K562 (cell line): ENCODE measurements around the gene DDIT3. TPM values are rescaled to one million over a fixed set of nuclear protein-coding genes. Genes with fewer than 3 reads are reported as not detected.

Source experiments
- ATAC-seq: fragments of 200-7000 bp; cut with Tn5 transposase; 3 replicates; pipeline ENCODE4 v1.9.1; 2020; ENCODE audit warnings: moderate library complexity
- BruUV-seq: library from RNA; stranded (reverse); fragments of 400-500 nt; replicated peaks from 2 replicates; lab custom pipeline; 2021; lab: Mats Ljungman, UMichigan
- CTCF ChIA-PET: fragments of 300-600 bp; formaldehyde crosslinking; extraction: SDS; loops from one replicate; lab custom pipeline; 2021; ENCODE audit warnings: low intra/inter-chr PET ratio; lab: Yijun Ruan, JAX
- POLR2A ChIA-PET: fragments of 300-600, 350-650 bp; sonication (Branson Sonifier 250); formaldehyde crosslinking; extraction: SDS; loops from one replicate; lab custom pipeline; 2021; ENCODE audit warnings: antibody characterized with exemption, inconsistent platforms; lab: Yijun Ruan, JAX
- DNase-seq, 4 experiments: peaks; one replicate each; pipeline versions ENCODE4 v3.0.0 to v3.0.0-alpha.2; 2011 to 2018; ENCODE audit warnings: low spot score in 3 of 4, mixed read lengths in 3 of 4; ENCODE audit errors: extremely low read depth in 1 of 4
- FAIRE-seq: peaks from 2 replicates; lab custom pipeline; 2011; peaks lifted over from hg19 to GRCh38; lab: Jason Lieb, UNC
- H2AFZ ChIP-seq: 2 replicates; pipeline ENCODE4 v1.6.0; 2011; ENCODE audit warnings: low read depth, low read length, control low read depth, inconsistent platforms
- H3K27ac ChIP-seq: fragments of 200-600 bp; 3 replicates; pipeline ENCODE4 v1.8.0; 2011; ENCODE audit warnings: low read depth, mild to moderate bottlenecking, control low read depth, inconsistent platforms, low read length, moderate library complexity, mixed read lengths; ENCODE audit errors: extremely low read depth
- H3K27me3 ChIP-seq, 2 experiments: fragments of 300-600 bp in 1 of 2; 2 replicates in 1 of 2; 3 replicates in 1 of 2; pipeline versions ENCODE4 v1.6.0 to v1.8.0; 2011; ENCODE audit warnings: inconsistent platforms in 2 of 2, low read length in 2 of 2, mild to moderate bottlenecking in 1 of 2, mixed read lengths in 1 of 2, moderate library complexity in 1 of 2; ENCODE audit not compliant: control insufficient read depth in 2 of 2, insufficient read depth in 2 of 2
- H3K36me3 ChIP-seq: fragments of 300-600 bp; 3 replicates; pipeline ENCODE4 v1.8.0; 2011; ENCODE audit warnings: mild to moderate bottlenecking, low read length, inconsistent platforms; ENCODE audit not compliant: control insufficient read depth, insufficient read depth
- H3K4me1 ChIP-seq, 2 experiments: fragments of 200-600 bp in 1 of 2; replicated peaks in 1 of 2; 2 replicates in 1 of 2; 3 replicates in 1 of 2; pipeline versions ENCODE4 v1.5.1 to v1.8.0; 2011; ENCODE audit warnings: inconsistent platforms in 2 of 2, low read length in 2 of 2, mild to moderate bottlenecking in 1 of 2, mixed read lengths in 1 of 2, moderate library complexity in 1 of 2; ENCODE audit not compliant: control insufficient read depth in 2 of 2, insufficient read depth in 2 of 2
- H3K4me2 ChIP-seq: 2 replicates; pipeline ENCODE4 v1.6.1; 2011; ENCODE audit warnings: low read length, control low read depth, inconsistent platforms, mixed read lengths; ENCODE audit not compliant: insufficient read depth
- H3K4me3 ChIP-seq: fragments of 200-600 bp; sonication (generic), shearing (Covaris generic); 2 replicates; pipeline ENCODE4 v1.5.1; 2016; ENCODE audit warnings: control low read depth, inconsistent platforms
- H3K79me2 ChIP-seq: fragments of 200-600 bp; 3 replicates; pipeline ENCODE4 v1.8.0; 2011; ENCODE audit warnings: low read length, inconsistent platforms; ENCODE audit not compliant: control insufficient read depth, insufficient read depth
- H3K9ac ChIP-seq, 2 experiments: 2 replicates each; pipeline versions ENCODE4 v1.6.0 to v1.6.1; 2011; ENCODE audit warnings: low read depth in 2 of 2, low read length in 2 of 2, control low read depth in 1 of 2, inconsistent platforms in 1 of 2, mild to moderate bottlenecking in 1 of 2, mixed read lengths in 1 of 2; ENCODE audit not compliant: insufficient read depth in 1 of 2
- H3K9me1 ChIP-seq: one replicate; pipeline ENCODE4 v1.6.0; 2011; ENCODE audit warnings: inconsistent platforms, mild to moderate bottlenecking, low read length, moderate library complexity; ENCODE audit not compliant: control insufficient read depth, insufficient read depth
- H3K9me3 ChIP-seq: replicated peaks from 2 replicates; pipeline ENCODE4 v1.5.1; 2011; ENCODE audit warnings: low read depth, low read length, inconsistent platforms; ENCODE audit not compliant: control insufficient read depth, insufficient read depth
- H4K20me1 ChIP-seq: replicated peaks from 2 replicates; pipeline ENCODE4 v1.6.1; 2011; ENCODE audit warnings: low read length, inconsistent platforms, mixed read lengths; ENCODE audit not compliant: control insufficient read depth, insufficient read depth
- ATF2 ChIP-seq: sonication (generic); formaldehyde crosslinking; IDR thresholded peaks from 2 replicates; pipeline ENCODE4 v1.8.1; 2022; ENCODE audit warnings: missing genetic modification reagents
- CCNT2 ChIP-seq: IDR thresholded peaks from 2 replicates; pipeline ENCODE4 v1.6.1; 2011; ENCODE audit warnings: borderline replicate concordance, low read depth, mild to moderate bottlenecking, moderate library complexity, mixed read lengths, low read length; ENCODE audit not compliant: insufficient read length; ENCODE audit errors: extremely low read depth
- ETV6 ChIP-seq, 3 experiments: fragments of 150-350 bp in 1 of 3; sonication (generic) in 1 of 3; formaldehyde crosslinking in 1 of 3; IDR thresholded peaks; 2 replicates each; pipeline versions ENCODE4 v1.6.1 to v1.8.0; 2014 to 2022; ENCODE audit warnings: borderline replicate concordance in 2 of 3, low read depth in 2 of 3, antibody characterized with exemption in 1 of 3, low read length in 1 of 3, mild to moderate bottlenecking in 1 of 3, missing genetic modification reagents in 1 of 3
- POLR2A ChIP-seq: fragments of 450-650 bp; conservative IDR thresholded peaks from 2 replicates; pipeline ENCODE4 v1.6.1; 2016
- POLR2H ChIP-seq: IDR thresholded peaks from 2 replicates; pipeline ENCODE4 v1.6.1; 2016; ENCODE audit warnings: missing genetic modification characterization, low read depth, mild to moderate bottlenecking, control low read depth, missing compliant biosample characterization, moderate library complexity
- RERE ChIP-seq: sonication (generic); formaldehyde crosslinking; IDR thresholded peaks from 2 replicates; pipeline ENCODE4 v1.8.0; 2023; ENCODE audit warnings: missing genetic modification reagents, mild to moderate bottlenecking, borderline replicate concordance
- TAF1 ChIP-seq: IDR thresholded peaks from 2 replicates; pipeline ENCODE4 v1.6.1; 2011; ENCODE audit warnings: mild to moderate bottlenecking, low read length, moderate library complexity; ENCODE audit not compliant: insufficient read depth, control insufficient read depth, severe bottlenecking; ENCODE audit errors: extremely low read depth
- ZBTB33 ChIP-seq: sonication (generic); formaldehyde crosslinking; IDR thresholded peaks from 2 replicates; pipeline ENCODE4 v1.8.1; 2023; ENCODE audit warnings: mild to moderate bottlenecking, missing genetic modification reagents
- ZNF217 ChIP-seq: sonication (generic); formaldehyde crosslinking; IDR thresholded peaks from 2 replicates; pipeline ENCODE4 v1.8.0; 2022; ENCODE audit warnings: mild to moderate bottlenecking, missing genetic modification reagents
- ZNF347 ChIP-seq: fragments of 450-650 bp; formaldehyde crosslinking; IDR thresholded peaks from 2 replicates; pipeline ENCODE4 v1.4.0; 2020; ENCODE audit warnings: low read depth, mild to moderate bottlenecking, moderate library complexity
- ZNF583 ChIP-seq: fragments of 250-450 bp; sonication (Bioruptor Pico); IDR thresholded peaks from 2 replicates; pipeline ENCODE4 v1.4.0; 2020
- ZNF696 ChIP-seq: fragments of 250-450 bp; sonication (Bioruptor Pico); conservative IDR thresholded peaks from 2 replicates; pipeline ENCODE4 v1.4.0; 2020; ENCODE audit warnings: mild to moderate bottlenecking, moderate library complexity
- WGBS: fragments of 100-300 bp; shearing (Covaris generic); methylation state at CpG from one replicate; pipeline ENCODE4 v1.1.6; 2016; ENCODE audit warnings: low coverage, mixed read lengths; ENCODE audit not compliant: insufficient coverage; ENCODE audit errors: missing lambda C conversion rate; 5-methylcytosine and 5-hydroxymethylcytosine counted together
- in situ Hi-C: fragments of 300-500 bp; cut with MboI; formaldehyde crosslinking; loops from 4 replicates; pipeline ENCODE4 v1.15.0; 2018; ENCODE audit warnings: inconsistent platforms, mixed read lengths
- intact Hi-C: fragments of 100-400 bp; cut with micrococcal nuclease; formaldehyde crosslinking; loops from 2 replicates; pipeline ENCODE4 v1.14.2; 2022
- polyA plus RNA-seq, 8 experiments: library from polyadenylated mRNA; depleted of rRNA in 4 of 8; stranded (reverse) in 5 of 8; unstranded in 3 of 8; fragments of >200 nt; fragmentation: Nextera tagmentation in 2 of 8; fragmentation: Illumina TruSeq in 1 of 8; extraction: Ambion mirVana in 2 of 8; extraction: Trizol in 1 of 8; gene quantifications; 2 replicates each; pipeline versions ENCODE4 v1.2.1 to v1.2.3, GENCODE V29; 2011 to 2014; ENCODE audit warnings: inconsistent platforms in 1 of 8, missing spikeins in 1 of 8
- total RNA-seq, 7 experiments: library from RNA; depleted of rRNA in 6 of 7; stranded (reverse); fragments of >200 nt in 6 of 7; fragmentation: Illumina TruSeq in 2 of 7; extraction: Trizol in 2 of 7; gene quantifications; 2 replicates each; pipeline versions ENCODE4 v1.2.1 to v1.2.3, GENCODE V29; 2011 to 2021; ENCODE audit warnings: low replicate concordance in 1 of 7

DDIT3 gene
- total and polyA plus RNA-seq, 9 of the 15 experiments (the other 6 are each of a cell fraction or from before 2014, with no cell fraction given): 59.1 to 272 (median 89.9) TPM

GRCh38 chr12:57512665-57513064 lies 7.6 kb downstream of the DDIT3 start:
- 84% methylated on average over 6 of the region's 6 CpGs for WGBS
- Histone ChIP-seq H3K9me1 (peaks cover 7% of the 10 kb centered on the region), H3K27ac (no peak overlapping the region), H3K27me3 (no peaks in the 10 kb centered on the region), H3K9me3 (no peaks in the 10 kb centered on the region), H3K79me2 (peaks cover 14% of the 10 kb centered on the region), H3K36me3 (peaks cover 80% of the 10 kb centered on the region), H4K20me1 (peaks cover 26% of the 10 kb centered on the region), H2AFZ (no peak overlapping the region), H3K4me1 (peaks cover 0 to 11% of the 10 kb centered on the region in 2 experiments; a peak in 4 of 5 replicates), H3K4me2 (no peak overlapping the region), H3K4me3 (no peak overlapping the region), H3K9ac (no peak overlapping the region)
- no TSS peak for BruUV-seq
- ATAC-seq (no peak), DNase-seq (no peak), FAIRE-seq (no peak)
- POLR2A ChIA-PET: interaction anchor here (0.6 to 10.1 kb wide), 4 partner anchors 9 to 238 kb away, joined by 3 to 184 read pairs (median 3); partner anchors contain the start of gene DCTN2
- in situ Hi-C loops (no loop called here), intact Hi-C loops (no loop called here)
- CTCF ChIA-PET: no interaction called here
- TF ChIP-seq ZBTB33 (CRISPR knock-in tag): no peak
- TF ChIP-seq CCNT2: no peak
- TF ChIP-seq ZNF583 (CRISPR knock-in tag): no peak
- 0 out of 2 replicates have a peak, but pooled peaks have one; percentile 33 for TF ChIP-seq POLR2A
- no peak for TF ChIP-seq TAF1
- no peak for TF ChIP-seq ZNF347 (CRISPR knock-in tag)
- TF ChIP-seq RERE: no peak
- no peak for TF ChIP-seq ETV6 (IDR thresholded peaks at IDR 0.05; ENCODE audit: borderline replicate concordance in 1 of 2, low read depth in 2 of 2, low read length in 1 of 2)
- TF ChIP-seq ETV6 (CRISPR knock-in tag; IDR thresholded peaks at IDR 0.05; ENCODE audit: borderline replicate concordance): no peak
- TF ChIP-seq POLR2H: 0 out of 2 replicates have a peak, but pooled peaks have one; percentile 4
- TF ChIP-seq ATF2 (CRISPR knock-in tag): no peak
- no peak for TF ChIP-seq ZNF217 (CRISPR knock-in tag)
- no peak for TF ChIP-seq ZNF696
